Skeletal muscle cell (primary cell): ENCODE data around the gene RHEBL1.

Experiments used
- DNase-seq: peaks from one replicate; pipeline ENCODE4 v3.0.0-alpha.2; 2010; ENCODE audit warnings: low read depth
- H3K4me3 ChIP-seq: 2 replicates; pipeline ENCODE4 v1.5.1; 2011; ENCODE audit warnings: low read depth, mild to moderate bottlenecking, control low read depth, low read length, moderate library complexity

Gene RHEBL1

GRCh38 chr12:49069507-49070346 lies at the start of gene RHEBL1:
RHEBL1 (minus strand) TSS chr12:49069979; CDS start chr12:49069785, 194 bp downstream.
- peak; percentile 77 for DNase-seq
- H3K4me3 ChIP-seq, result peak within 1 kb of the TSS; percentile 86

- H3K4me3 ChIP-seq, result peak overlapping the region; percentile 98
- no peak for DNase-seq
Observed at GRCh38 chr12:49111206-49111605, 41.4 kb upstream of the RHEBL1 start.

GRCh38 chr12:49110464-49111155 lies 40.8 kb upstream of the RHEBL1 start, which contains the start of gene LMBR1L:
LMBR1L (minus strand) TSS chr12:49110847; CDS start chr12:49110555, 292 bp downstream.
- peak; percentile 94 for DNase-seq
- peak within 1 kb of the TSS; percentile 98 for H3K4me3 ChIP-seq

GRCh38 chr12:49109641-49110463 lies 40.1 kb upstream of the RHEBL1 start:
- no peak for DNase-seq
- peak overlapping the region; percentile 98 for H3K4me3 ChIP-seq

- H3K4me3 ChIP-seq, result peak overlapping the region; percentile 98
- DNase-seq, result no peak
Observed at GRCh38 chr12:49108958-49109404, 39.2 kb upstream of the RHEBL1 start.

GRCh38 chr12:49105504-49106084 lies 35.8 kb upstream of the RHEBL1 start:
- no peak overlapping the region for H3K4me3 ChIP-seq
- no peak for DNase-seq

GRCh38 chr12:49104822-49105221 lies 35.0 kb upstream of the RHEBL1 start:
- no peak overlapping the region for H3K4me3 ChIP-seq

GRCh38 chr12:49100380-49100779 lies 30.6 kb upstream of the RHEBL1 start:
- DNase-seq, result no peak
- no peak overlapping the region for H3K4me3 ChIP-seq

More at GRCh38 chr12:49104822-49105221, 35.0 kb upstream of the RHEBL1 start:
- DNase-seq, result no peak

GRCh38 chr12:49098703-49099102 lies 28.9 kb upstream of the RHEBL1 start:
- DNase-seq, result no peak
- no peak overlapping the region for H3K4me3 ChIP-seq

GRCh38 chr12:49098035-49098451 lies 28.3 kb upstream of the RHEBL1 start:
- no peak overlapping the region for H3K4me3 ChIP-seq
- no peak for DNase-seq

GRCh38 chr12:49097381-49097780 lies 27.6 kb upstream of the RHEBL1 start:
- no peak for DNase-seq
- H3K4me3 ChIP-seq, result no peak overlapping the region

- DNase-seq, result no peak
Observed at GRCh38 chr12:49094975-49095365, 25.2 kb upstream of the RHEBL1 start.

GRCh38 chr12:49094160-49094974 lies 24.6 kb upstream of the RHEBL1 start, which contains the start of gene DHH:
DHH (minus strand) TSS chr12:49094801; CDS start chr12:49094512, 289 bp downstream.
- DNase-seq, result no peak
- peak within 1 kb of the TSS; percentile 22 for H3K4me3 ChIP-seq

More at GRCh38 chr12:49094975-49095365, 25.2 kb upstream of the RHEBL1 start:
- no peak overlapping the region for H3K4me3 ChIP-seq

- H3K4me3 ChIP-seq, result peak overlapping the region; percentile 22
- DNase-seq, result no peak
Observed at GRCh38 chr12:49093792-49094159, 24.0 kb upstream of the RHEBL1 start.

GRCh38 chr12:49092816-49093406 lies 23.1 kb upstream of the RHEBL1 start:
- no peak overlapping the region for H3K4me3 ChIP-seq
- DNase-seq, result no peak

GRCh38 chr12:49092086-49092815 lies 22.5 kb upstream of the RHEBL1 start:
- peak overlapping the region; percentile 36 for H3K4me3 ChIP-seq
- no peak for DNase-seq

GRCh38 chr12:49091836-49092085 lies 22.0 kb upstream of the RHEBL1 start:
- DNase-seq, result no peak
- peak overlapping the region; percentile 36 for H3K4me3 ChIP-seq
